ENCODE data around the gene UFC1.

UFC1 gene

DNA sequence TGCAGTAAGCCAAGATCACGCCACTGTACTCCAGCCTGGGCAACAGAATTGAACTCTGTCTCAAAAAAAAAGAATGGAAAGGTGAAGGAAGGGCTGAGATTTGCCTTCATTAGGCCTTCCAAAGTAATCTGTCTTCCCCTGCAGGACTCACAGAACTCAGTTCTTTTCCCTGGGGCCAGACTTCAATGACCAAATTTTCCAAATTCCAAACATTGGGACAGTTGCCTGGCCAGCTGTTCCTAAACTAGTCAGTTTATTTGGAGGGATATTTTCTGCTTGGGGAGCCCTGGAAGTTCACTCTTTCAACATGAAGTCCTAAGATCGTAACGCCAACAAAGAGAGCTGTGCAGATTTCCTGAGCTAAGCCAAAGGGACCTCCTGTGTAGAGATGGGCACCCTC is 15.9 kb upstream of the UFC1 start:
- no peak for DNase-seq

DNA sequence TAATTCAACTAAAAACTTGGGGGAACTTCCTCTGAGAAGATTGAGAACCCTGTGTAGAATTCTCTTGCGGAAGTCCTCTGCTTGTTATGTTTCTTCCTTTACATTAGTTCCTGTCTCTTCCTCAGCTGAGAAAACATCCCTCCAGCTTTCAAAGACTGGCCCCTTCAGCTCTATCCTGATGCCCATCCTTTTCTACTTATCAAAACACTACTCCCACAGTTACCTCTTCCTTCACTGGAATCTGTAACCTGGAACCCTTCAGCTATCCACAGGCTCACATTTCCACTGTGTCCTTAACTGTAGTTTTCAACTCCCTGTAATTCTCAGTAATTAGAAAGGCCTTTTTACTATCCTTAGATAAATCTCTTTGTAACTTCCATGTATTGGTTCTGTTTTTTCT is 15.3 kb upstream of the UFC1 start:
- DNase-seq, result no peak

DNA sequence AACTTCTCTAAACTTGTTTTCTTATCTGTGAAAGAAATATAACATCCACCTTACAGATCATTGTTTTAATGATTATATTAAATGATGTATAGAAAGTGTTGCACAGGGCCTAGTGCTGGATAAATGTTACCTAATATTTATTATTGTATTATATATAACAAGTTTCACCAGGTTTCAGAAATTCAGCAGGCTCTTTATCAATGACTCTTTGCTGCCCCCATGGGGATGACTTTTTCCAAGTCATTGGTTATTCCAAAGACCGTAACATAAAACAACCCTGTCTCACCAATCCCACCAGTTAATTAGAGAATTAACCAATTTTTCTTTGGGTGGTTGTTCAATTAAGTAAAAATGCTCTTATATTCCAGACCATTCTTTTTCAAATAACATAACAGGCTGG is 14.0 kb upstream of the UFC1 start:
- DNase-seq, result no peak

DNA sequence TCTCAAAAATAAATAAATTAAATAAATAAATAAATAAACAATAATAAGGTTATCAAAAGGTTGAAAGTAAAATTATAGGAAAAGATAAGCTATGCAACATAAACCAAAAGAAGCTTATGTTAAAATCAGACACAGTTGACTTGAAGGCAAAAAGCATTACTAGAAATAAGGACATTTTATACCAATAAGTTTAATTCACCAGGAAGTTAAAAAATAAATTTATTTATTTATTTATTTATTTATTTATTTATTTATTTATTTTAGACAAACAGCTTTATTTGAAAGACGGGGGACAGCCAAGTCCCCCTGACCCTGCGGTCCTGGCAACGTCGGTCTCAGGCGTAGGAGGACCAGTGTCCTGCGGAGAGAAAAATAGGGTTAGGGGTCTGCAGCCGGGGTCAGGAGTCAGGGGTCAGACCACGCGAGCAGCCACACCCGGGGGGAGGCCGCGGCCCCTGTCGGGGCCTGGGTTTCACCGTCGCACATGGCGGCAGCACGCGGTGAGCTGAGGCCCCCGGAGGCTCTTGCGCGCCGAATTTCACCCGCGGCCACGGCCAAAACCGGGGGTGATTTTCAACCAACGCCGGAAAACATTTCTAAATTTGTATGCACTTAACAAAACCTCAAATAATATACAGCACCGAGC is 12.9 kb upstream of the UFC1 start:
- no peak for DNase-seq

DNA sequence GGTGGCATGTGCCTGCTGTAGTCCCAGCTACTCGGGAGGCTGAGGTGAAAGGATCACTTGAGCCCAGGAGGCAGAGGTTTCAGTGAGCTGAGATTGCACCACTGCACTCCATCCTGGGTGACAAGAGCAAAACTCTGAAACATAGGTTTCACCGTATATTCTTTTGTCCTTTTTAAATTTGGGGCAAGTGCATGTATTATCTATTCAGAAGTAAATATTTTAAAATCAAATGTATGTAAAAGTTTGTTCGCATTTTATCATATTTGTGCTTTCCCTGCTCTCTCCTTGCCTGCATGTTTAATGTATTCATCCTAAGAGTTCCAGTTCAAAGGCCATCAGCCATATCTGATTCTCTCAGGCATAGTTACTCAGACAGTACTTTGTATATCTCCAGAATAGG is 7.9 kb upstream of the UFC1 start:
- DNase-seq, result no peak

DNA sequence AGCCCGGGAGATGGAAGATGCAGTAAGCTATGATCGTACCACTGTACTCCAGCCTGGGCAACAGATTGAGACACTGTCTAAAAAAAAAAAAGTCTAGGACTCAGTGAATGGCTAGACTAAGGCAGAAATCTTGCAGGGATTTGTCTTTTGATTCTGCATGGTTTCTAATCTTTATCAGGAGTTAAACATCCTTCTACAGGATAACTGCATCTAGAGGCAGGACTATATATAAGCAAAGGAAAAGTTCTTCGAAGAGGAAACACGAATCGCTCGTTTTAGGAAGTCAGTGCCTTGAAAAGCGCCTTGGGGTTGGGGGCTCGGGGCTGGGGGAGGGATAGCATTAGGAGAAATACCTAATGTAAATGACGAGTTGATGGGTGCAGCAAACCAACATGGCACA is 602 bp upstream of the UFC1 start:
- DNase-seq, result no peak

DNA sequence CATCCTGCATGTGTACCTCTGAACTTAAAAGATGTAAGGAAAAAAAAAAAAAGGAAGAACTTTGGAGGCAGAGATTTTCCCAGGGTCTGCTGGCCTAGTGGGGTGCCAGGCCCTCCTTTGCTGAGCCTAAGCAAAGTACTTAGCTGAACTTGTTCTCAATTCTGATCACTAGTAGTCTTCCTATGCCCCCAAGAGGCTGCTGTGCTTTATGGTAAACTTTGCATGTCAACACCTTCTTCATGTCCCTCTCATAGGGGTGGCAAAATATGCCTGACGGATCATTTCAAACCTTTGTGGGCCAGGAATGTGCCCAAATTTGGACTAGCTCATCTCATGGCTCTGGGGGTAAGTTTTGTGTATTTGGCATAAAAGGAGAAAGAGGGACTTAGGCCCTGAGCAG is 4.1 kb downstream of the UFC1 start:
- no peak for DNase-seq

DNA sequence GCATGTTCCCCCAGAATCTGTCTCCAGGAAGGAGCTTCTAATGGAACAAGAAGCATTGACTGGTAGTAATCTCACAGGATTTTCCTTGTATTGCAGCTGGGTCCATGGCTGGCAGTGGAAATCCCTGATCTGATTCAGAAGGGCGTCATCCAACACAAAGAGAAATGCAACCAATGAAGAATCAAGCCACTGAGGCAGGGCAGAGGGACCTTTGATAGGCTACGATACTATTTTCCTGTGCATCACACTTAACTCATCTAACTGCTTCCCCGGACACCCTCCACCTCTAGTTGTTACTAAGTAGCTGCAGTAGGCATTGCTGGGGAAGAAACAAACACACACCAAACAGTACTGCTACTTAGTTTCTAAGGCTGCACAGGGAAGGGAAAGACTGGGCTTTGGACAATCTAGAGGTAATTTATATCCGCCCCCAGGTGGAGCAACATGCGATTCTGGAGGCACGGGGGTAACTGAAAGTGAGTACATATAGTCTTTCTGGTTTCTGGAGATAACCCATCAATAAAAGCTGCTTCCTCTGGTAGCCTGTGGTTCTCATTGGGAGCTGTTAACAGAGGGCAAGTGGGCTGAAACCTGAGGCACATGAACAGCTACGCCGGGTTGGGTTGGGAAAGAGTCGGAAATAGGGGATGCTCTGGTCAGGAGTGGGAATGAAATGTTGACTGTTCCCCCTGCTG is 4.7 kb downstream of the UFC1 start:
- no peak for DNase-seq

DNA sequence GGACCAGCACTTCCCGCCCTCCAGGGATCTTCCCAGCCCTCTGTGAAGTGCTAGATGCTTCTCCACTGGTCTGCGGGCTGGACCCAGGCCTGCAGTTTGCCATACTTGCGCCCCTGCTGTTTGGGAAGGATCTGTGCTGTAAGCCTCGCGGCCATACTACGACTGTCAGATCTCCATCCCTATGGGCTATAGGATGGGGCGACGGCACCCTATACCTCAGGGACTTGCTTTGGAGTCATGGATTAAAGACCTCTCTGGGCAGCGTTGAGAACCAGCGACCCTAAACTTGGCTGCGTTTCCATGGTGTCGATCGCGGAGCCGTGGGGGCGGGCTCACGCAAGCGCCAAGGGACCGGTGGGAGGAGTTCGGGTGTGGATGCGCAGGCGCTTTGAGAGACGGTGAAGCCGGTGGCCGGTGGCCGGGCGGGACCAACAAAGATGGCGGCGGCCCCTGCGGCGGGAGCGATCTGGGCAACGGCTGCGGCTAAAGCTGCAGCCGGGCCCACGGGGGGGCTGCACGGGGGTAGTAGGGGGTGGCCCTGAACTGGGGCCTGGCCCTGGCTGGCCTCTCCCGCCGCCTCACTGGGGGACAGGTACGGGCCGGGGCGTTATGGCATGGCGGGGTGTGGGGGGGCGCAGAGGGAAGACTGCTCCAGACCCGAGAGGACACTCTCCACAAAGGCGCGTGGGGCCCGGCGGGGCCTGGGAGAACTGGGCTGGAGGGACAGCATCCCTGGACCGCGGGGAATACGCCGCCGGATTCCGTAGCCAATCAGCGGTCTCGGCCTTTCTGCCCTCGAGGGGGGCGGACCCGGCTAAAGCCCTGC is 5.5 kb downstream of the UFC1 start, which contains the start of gene USP21:
USP21 (plus strand) TSS at position 414 of the 826 bp plus-strand sequence. CDS start 1,141 bp downstream, outside the sequence.
- peak; percentile 95 for DNase-seq

DNA sequence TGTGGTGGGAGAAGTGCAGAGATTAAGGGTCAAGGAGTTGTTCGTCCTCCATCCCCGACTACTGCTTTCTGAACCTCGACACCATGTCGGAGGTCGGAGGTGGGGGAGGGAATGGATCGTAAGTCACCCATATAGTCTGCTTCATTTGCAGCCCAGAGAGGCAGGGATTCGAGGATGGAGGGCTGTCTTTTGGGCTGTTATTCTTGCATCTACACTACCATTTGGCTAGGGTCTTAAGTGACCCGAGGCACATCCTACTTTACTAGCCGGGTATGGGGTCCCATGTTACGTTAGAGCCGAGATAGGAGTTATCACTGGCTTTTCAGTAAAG is 6.1 kb downstream of the UFC1 start:
- DNase-seq, result no peak

DNA sequence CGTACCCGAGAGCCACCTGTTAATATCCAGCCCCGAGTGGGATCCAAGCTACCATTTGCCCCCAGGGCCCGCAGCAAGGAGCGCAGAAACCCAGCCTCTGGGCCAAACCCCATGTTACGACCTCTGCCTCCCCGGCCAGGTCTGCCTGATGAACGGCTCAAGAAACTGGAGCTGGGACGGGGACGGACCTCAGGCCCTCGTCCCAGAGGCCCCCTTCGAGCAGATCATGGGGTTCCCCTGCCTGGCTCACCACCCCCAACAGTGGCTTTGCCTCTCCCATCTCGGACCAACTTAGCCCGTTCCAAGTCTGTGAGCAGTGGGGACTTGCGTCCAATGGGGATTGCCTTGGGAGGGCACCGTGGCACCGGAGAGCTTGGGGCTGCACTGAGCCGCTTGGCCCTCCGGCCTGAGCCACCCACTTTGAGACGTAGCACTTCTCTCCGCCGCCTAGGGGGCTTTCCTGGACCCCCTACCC is 6.9 kb downstream of the UFC1 start:
- no peak for DNase-seq

DNA sequence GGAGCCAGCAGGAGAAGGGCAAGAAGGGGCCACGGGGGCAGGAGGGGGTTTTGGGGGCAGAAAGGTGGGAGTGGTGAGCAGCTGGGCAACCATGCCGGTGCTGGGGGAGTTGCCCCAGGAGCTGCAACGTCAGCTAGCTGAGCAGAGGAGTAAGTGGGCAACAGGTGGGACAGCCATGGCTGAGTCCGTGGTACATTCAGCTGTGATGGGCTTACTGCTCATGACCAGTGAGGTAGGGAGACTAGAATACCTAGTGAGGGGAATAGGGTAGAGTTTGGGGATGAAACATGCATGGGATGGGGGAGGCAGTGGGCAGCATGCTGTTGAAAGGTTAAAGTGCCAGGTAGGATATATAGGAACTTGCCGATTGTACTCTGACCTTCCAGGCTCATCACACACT is 7.9 kb downstream of the UFC1 start:
- no peak for DNase-seq

DNA sequence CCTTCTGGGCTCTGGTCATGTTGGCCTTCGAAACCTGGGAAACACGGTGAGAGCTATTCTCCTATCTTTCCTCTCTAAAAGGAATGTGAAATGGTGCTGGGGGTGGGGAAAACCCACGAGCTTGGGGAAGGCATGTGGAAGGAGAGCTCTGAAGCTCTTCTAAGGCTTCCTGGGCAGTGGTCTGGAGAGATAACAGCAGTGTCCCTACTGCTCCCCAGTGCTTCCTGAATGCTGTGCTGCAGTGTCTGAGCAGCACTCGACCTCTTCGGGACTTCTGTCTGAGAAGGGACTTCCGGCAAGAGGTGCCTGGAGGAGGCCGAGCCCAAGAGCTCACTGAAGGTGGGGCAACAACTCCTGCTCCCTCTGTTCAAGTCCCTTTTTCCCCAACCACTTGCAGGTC is 8.3 kb downstream of the UFC1 start:
- DNase-seq, result no peak

DNA sequence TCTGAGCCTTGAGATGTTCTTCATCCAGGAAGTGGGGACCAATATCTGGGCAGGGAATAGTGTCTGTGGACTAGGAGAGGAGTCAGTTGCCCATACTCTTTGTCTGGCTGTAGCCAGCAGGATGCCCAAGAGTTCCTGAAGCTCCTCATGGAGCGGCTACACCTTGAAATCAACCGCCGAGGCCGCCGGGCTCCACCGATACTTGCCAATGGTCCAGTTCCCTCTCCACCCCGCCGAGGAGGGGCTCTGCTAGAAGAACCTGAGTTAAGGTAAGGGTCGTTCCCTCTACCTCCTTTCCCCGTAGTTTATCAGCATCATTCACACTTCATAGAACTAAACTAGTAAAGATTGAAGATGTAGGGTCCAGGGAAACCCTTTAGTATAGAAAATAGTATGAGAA is 9.0 kb downstream of the UFC1 start:
- no peak for DNase-seq

DNA sequence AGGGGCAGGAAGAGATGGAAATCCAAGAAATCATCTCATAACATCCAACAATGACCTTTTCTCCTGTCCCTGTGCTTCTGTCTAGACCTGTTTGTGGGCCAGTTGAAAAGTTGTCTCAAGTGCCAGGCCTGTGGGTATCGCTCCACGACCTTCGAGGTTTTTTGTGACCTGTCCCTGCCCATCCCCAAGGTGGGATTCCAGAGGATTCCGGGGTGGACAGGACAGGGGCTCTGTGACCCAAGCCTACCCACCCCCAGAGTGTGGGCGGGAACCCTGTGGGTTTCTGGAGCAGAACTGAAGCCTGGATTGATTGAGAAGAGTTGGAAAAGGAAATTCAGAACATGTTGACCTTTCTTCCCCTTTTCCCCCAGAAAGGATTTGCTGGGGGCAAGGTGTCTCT is 10.0 kb downstream of the UFC1 start:
- no peak for DNase-seq

DNA sequence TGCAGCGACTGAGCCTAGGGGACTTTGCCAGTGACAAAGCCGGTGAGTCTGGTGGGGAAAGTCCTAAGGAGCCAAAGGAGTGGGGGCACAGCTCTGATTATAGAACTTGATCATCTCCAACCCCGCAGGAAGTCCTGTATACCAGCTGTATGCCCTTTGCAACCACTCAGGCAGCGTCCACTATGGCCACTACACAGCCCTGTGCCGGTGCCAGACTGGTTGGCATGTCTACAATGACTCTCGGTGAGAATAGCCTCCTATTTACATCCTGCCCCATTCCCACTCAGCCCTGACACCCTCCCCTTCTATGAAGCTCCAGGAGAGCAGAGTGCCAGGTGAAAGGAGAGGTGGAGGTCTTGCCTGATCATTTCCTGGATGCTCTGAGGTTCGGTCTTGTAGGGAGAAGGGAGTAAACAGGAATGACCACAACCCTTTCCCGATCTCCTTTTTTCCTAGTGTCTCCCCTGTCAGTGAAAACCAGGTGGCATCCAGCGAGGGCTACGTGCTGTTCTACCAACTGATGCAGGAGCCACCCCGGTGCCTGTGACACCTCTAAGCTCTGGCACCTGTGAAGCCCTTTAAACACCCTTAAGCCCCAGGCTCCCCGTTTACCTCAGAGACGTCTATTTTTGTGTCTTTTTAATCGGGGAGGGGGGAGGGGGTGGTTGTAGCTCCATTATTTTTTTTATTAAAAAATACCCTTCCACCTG is 11.3 kb downstream of the UFC1 start:
- DNase-seq, result no peak

DNA sequence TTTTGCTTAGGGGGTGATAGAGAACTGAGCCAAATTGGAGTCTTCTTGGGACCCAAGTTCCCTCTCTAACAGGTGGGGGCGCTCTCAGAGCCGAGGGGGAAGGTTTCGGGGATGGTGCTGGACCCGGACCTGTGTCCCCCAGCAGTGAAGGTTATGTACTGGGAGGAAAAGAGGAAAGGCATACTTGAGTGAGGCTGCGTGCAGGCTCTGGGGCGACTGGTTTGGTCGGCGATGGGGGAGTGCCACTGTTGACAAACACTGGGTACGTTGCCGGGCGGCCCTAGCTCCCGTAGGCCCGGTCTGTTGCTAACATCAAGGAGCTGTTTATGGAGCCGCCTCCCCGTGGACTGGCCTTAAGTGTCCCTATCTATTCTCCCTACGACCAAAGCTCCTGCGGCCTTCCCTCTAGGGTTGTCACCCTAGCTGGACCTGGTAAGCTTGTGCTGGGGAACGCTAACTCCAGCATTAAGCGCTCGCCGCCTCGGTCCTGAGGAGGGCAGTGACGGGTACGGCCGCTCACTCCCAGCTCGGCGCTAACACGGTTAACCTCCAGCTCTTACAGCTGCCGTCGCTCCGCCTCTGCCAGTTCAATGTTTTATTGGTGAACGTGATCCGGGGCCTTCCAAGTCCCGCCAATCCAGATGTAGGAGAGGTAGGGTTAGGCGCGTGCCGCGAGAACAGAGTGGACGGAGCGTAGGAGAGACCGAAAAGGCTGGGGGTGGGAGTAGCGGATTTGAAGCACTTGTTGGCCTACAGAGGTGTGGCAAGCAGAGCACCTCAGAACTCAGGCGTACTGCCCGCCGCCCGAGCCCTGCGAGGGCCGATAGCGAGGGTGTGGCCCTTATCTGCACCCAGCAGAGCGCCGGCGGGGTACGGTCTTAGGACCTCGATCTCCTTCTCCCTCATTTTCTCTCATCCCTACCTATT is 12.2 kb downstream of the UFC1 start, which contains the start of gene PPOX:
PPOX (plus strand) TSS at position 685 of the 927 bp plus-strand sequence. CDS start 422 bp downstream, outside the sequence.
- peak; percentile 98 for DNase-seq

DNA sequence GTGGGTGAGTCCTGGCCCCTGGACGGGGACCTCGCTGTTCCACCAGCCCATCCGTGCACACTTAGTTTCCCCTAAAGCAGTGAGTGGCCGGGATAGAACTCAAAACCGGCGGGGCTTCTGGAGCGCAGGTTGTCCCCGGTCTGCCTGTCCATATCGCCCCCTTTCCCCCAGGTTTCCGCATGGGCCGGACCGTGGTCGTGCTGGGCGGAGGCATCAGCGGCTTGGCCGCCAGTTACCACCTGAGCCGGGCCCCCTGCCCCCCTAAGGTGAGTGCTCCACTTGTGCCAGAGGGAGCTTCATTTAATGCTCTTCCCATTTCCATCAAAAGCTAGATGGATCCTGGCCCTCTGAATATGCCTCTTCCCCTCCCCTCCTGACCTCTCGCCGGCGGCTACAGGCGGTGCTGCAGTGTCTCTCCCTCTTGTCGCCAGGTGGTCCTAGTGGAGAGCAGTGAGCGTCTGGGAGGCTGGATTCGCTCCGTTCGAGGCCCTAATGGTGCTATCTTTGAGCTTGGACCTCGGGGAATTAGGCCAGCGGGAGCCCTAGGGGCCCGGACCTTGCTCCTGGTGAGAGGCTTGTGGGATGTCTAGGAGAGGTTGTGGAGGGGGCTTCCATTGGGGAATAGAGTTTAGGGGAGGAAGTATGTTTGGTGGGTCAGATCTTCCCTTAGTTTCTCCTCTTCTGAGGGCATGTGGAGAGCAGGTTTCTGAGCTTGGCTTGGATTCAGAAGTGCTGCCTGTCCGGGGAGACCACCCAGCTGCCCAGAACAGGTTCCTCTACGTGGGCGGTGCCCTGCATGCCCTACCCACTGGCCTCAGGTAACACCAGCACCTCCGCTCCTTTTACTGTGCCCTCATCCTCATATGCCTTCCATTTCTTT is 13.1 kb downstream of the UFC1 start:
- no peak for DNase-seq

DNA sequence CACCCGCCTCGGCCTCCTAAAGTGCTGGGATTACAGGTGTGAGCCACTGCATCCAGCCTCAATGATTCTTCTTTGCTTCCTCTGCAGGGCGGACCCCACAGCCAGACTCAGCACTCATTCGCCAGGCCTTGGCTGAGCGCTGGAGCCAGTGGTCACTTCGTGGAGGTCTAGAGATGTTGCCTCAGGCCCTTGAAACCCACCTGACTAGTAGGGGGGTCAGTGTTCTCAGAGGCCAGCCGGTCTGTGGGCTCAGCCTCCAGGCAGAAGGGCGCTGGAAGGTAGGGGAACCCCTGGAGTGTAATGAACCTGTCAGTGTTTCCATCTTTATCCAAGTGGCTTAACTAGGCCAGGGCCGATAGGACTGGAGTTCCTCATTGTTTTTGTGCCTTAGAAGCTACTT is 15.1 kb downstream of the UFC1 start:
- no peak for DNase-seq

DNA sequence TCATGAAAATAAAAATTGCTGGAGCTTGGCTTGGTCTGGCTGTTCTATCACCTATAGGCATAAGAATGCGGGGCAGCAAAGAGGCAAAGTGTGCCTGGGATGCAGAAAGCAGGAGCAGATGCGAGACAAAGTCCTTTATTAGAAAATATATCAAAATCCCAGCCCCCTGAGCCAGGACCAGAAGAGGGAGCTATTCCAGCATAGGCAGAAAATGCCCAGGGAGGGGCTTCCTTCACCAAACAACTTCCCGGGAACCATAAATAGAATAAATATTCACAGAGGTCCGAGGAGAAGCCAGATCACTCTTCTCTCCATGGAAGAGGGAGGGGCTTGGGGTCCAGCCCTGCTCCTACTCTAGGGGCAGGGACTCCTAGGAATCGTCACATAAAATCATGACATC is 17.4 kb downstream of the UFC1 start:
- no peak for DNase-seq

DNA sequence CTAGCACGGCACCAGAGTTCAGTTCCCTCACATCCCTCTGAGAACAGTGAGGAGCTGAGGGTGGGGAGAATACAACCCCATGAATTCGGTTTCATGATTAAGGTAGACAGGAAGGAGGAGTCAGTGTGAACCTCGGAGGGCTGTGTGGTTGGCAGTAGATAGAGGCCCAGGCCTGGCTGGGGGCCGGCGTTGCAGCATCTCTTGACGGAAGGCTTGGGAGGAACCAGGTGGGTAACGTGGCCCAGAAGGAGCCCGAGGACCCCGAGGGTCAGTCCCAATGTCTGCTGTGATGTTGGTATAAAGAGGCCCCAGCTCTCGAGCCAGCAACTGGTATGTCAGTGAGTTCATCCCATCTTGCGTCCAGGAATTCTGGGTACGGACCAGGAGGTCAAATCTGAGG is 17.9 kb downstream of the UFC1 start:
- DNase-seq, result no peak
